ENCODE data around the gene TRAP1.

Gene TRAP1

GRCh38 chr16:3655396-3656159 lies 61.7 kb downstream of the TRAP1 start:
- Histone ChIP-seq H3K4me3 (ENCODE audit: low read depth in 1 of 2, low read length in 2 of 2) (peak overlapping the region in 1 of 2 donors; percentile 56), H3K9me3 (ENCODE audit: control insufficient read depth in 1 of 2, low read length in 2 of 2) (no peaks in the 10 kb centered on the region), H3K36me3 (ENCODE audit: control insufficient read depth in 1 of 2, insufficient read depth in 2 of 2, low read length in 2 of 2) (peaks cover 39 to 75% of the 10 kb centered on the region in 2 donors), H3K4me1 (ENCODE audit: control insufficient read depth in 1 of 2, insufficient read depth in 2 of 2, low read length in 2 of 2) (no peaks in the 10 kb centered on the region), H3K27ac (ENCODE audit: low read length) (peak overlapping the region; percentile 83), H3K27me3 (ENCODE audit: low read depth, low read length) (no peaks in the 10 kb centered on the region)

DNA sequence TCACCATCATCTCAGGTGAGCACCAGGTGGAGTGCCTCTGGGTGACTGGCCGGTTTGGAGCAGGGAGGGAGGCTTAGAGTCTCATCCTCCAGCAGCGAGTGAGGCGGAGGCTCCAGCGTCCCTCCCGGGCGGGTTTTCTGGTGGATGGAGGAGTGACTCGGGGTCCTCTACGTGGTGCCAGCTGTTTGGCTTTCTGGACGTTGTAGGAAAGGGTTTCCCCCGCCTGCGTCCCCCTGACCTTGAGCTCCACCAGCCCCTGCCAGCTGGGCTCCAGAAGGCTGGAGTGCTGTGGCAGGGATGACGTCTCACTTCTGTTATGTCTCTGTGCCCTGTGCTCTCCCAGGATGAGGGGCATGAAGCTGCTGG lies 62.3 kb downstream of the TRAP1 start:
- H3K27ac ChIP-seq (ENCODE audit: low read length), result peak overlapping the region; percentile 83
- peaks cover 33 to 71% of the 10 kb centered on the region in 2 donors for H3K36me3 ChIP-seq (ENCODE audit: control insufficient read depth in 1 of 2, insufficient read depth in 2 of 2, low read length in 2 of 2)

DNA sequence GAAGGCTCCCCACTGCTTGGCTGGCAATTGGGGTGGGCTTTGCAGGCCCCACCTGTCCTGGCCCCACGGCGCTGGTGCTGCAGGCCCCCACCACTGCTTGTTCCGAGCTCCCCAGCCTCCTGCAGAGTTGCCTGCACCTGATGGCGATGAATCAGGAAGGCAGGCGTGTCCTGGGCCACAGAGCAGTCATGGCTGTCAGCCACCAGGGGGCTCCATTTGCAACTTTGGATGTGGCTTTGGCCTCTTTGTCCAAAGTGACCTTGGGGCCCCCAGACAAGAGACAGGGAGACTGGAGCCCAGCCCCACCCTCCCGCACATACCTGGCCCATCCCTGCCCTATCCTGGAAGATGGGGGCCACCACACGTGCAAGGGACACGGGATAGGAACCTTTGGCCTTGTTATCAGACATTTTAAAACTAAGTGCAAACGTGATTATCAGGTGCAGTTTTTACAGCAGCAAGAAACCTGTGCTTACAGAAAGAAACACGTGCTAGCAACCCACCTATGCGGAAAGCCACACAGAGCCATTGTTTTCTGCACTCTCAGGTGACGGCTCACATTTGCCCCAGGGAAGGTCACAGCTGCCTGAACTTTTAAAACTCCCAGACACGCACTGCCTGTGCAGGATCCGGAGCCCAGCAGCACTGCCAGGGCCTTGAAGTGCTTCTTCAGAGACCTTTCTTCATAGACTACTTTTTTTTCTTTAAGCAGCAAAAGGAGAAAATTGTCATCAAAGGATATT lies 62.9 kb downstream of the TRAP1 start, which contains the start of gene DNASE1:
Gene DNASE1, plus strand, starts transcription at position 443 of the 743 bp plus-strand sequence. CDS start 683 bp downstream, outside the sequence.
- H3K27me3 ChIP-seq (ENCODE audit: low read depth, low read length), result no peaks in the 10 kb centered on the region
- peaks cover 30 to 65% of the 10 kb centered on the region in 2 donors for H3K36me3 ChIP-seq (ENCODE audit: control insufficient read depth in 1 of 2, insufficient read depth in 2 of 2, low read length in 2 of 2)
- H3K9me3 ChIP-seq (ENCODE audit: control insufficient read depth in 1 of 2, low read length in 2 of 2), result no peaks in the 10 kb centered on the region
- peak within 1 kb of the TSS; percentile 83 for H3K27ac ChIP-seq (ENCODE audit: low read length)
- H3K4me3 ChIP-seq (ENCODE audit: low read depth in 1 of 2, low read length in 2 of 2), result peak within 1 kb of the TSS in 1 of 2 donors; percentile 56
- H3K4me1 ChIP-seq (ENCODE audit: control insufficient read depth in 1 of 2, insufficient read depth in 2 of 2, low read length in 2 of 2), result no peaks in the 10 kb centered on the region

More for the DNA sequence above, 62.3 kb downstream of the TRAP1 start:
- H3K4me3 ChIP-seq (ENCODE audit: low read depth in 1 of 2, low read length in 2 of 2), result peak overlapping the region in 1 of 2 donors; percentile 56
- H3K27me3 ChIP-seq (ENCODE audit: low read depth, low read length), result no peaks in the 10 kb centered on the region
- H3K9me3 ChIP-seq (ENCODE audit: control insufficient read depth in 1 of 2, low read length in 2 of 2), result no peaks in the 10 kb centered on the region
- no peaks in the 10 kb centered on the region for H3K4me1 ChIP-seq (ENCODE audit: control insufficient read depth in 1 of 2, insufficient read depth in 2 of 2, low read length in 2 of 2)

DNA sequence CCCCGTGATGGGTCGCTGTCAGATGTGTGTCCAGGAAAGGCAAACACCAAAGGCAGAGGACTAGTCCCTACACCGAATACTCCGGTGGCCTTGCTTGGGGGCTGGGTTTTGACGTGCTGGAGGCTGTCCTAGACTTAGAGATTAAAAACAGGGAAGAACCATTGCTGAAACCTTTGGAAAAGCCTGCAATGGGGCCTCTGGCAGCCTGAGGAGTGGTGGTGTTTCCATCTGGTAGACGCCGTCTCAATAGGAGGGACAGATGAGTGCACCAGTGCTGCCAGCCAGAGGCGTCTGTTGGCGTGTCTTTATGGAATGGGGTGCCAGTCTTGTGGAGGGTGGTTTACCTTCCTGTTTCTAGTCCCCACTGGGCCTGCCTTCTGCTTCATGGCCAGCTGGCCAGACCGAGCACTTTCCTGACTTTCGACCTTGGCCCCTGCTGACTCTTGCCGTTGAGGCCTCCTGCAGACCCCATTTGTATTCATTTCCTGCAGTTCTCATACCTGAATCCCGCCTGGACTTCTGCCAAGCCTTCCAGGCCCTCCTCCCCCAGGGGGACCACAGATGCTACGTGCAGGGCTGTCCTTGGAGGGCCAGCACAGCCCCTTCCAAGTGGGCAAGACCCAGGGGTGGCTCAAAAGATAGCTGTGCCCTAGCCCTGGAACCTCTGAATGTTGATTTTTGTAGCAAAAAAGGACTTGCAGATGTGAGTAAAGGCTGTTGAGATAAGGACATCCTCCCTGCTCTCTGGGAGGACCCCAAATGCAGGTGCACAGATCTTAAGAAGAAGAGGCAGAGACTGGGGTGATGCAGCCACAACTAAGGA lies 64.7 kb downstream of the TRAP1 start:
- H3K9me3 ChIP-seq (ENCODE audit: control insufficient read depth in 1 of 2, low read length in 2 of 2), result no peaks in the 10 kb centered on the region
- peaks cover 20 to 47% of the 10 kb centered on the region in 2 donors for H3K36me3 ChIP-seq (ENCODE audit: control insufficient read depth in 1 of 2, insufficient read depth in 2 of 2, low read length in 2 of 2)
- H3K4me1 ChIP-seq (ENCODE audit: control insufficient read depth in 1 of 2, insufficient read depth in 2 of 2, low read length in 2 of 2), result no peaks in the 10 kb centered on the region
- H3K4me3 ChIP-seq (ENCODE audit: low read depth in 1 of 2, low read length in 2 of 2), result no peak overlapping the region
- no peaks in the 10 kb centered on the region for H3K27me3 ChIP-seq (ENCODE audit: low read depth, low read length)
- H3K27ac ChIP-seq (ENCODE audit: low read length), result no peak overlapping the region

DNA sequence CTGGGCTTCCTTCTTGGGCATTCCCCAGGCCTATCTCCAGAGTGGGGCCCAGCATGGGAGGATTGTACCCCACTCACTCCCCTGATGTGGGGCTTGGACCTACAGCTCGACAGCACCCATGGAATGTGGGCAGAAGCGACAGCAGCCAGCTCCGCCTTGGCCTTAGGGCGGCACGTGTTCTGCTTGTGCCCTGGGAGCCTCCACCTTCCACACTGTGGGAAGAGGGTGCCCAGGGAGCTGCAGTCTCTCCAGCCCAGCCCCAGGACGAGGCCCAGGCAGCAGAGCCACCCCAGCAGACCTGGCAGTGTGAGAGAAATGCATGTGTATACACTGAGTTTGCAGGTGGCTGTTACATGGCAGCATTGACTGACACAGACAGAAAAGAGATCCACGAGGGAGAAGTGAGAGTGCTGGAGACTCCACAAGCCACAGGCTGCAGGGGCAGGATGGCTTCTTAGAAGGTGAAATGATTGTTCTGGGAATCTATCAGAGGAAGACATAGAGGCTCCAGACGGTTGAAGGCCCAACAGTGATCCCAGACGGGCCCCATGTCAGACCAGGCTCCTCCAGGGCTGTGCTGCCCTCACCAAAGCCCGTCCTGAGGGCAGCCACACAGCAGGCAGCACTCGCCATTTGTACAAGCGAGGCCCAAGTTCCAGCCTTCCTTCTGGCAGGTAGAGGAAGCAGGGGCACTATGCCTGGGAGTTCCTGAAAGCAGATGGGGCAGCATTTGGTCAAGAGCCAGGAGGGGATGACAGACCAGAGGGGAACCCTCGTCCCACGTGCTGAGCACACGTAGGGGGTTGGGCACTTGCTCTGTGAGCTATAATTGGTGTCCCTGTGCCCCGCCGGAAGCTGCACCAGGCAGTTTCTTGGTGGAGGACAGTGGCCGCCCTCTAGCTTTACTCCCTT lies 65.6 kb downstream of the TRAP1 start:
- Histone ChIP-seq H3K27me3 (ENCODE audit: low read depth, low read length) (no peaks in the 10 kb centered on the region), H3K4me3 (ENCODE audit: low read depth in 1 of 2, low read length in 2 of 2) (no peak overlapping the region), H3K27ac (ENCODE audit: low read length) (no peak overlapping the region), H3K36me3 (ENCODE audit: control insufficient read depth in 1 of 2, insufficient read depth in 2 of 2, low read length in 2 of 2) (peaks cover 12 to 38% of the 10 kb centered on the region in 2 donors), H3K4me1 (ENCODE audit: control insufficient read depth in 1 of 2, insufficient read depth in 2 of 2, low read length in 2 of 2) (no peaks in the 10 kb centered on the region), H3K9me3 (ENCODE audit: control insufficient read depth in 1 of 2, low read length in 2 of 2) (no peaks in the 10 kb centered on the region)

DNA sequence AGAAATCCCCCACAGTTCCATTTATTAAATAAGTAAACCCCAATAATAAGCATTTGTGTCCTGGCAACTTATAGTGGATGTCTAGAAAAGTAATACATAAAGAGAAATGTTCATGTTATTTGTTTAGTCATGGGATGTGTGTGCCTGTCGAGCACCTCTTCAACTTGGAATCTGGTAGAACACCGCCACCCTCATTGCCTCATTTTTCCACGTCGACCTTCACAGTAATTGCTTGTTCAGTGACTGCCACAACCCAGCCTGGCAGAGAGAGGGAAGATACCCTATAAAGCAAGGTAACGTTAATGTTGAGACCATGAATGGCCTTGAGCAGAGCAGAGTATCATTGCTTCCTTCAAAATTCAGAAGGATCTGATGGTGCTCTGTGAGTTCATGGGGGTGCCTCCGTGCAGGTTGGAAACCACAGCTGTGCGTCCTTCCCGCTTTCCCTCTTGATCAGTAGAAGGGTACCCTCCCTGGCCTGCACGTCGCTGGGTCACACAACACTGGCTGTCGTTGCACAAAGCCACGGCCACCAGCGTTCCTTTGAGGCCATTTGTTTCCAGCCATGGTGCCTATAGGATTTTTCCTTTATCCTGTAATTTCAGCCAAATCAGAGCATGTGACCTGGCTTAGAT lies 66.6 kb downstream of the TRAP1 start:
- Histone ChIP-seq H3K4me3 (ENCODE audit: low read depth in 1 of 2, low read length in 2 of 2) (no peak overlapping the region), H3K36me3 (ENCODE audit: control insufficient read depth in 1 of 2, insufficient read depth in 2 of 2, low read length in 2 of 2) (peaks cover 9 to 31% of the 10 kb centered on the region in 2 donors), H3K27me3 (ENCODE audit: low read depth, low read length) (no peaks in the 10 kb centered on the region), H3K4me1 (ENCODE audit: control insufficient read depth in 1 of 2, insufficient read depth in 2 of 2, low read length in 2 of 2) (no peaks in the 10 kb centered on the region), H3K27ac (ENCODE audit: low read length) (no peak overlapping the region), H3K9me3 (ENCODE audit: control insufficient read depth in 1 of 2, low read length in 2 of 2) (no peaks in the 10 kb centered on the region)

- Histone ChIP-seq H3K27me3 (ENCODE audit: low read depth, low read length) (no peaks in the 10 kb centered on the region), H3K9me3 (ENCODE audit: control insufficient read depth in 1 of 2, low read length in 2 of 2) (no peaks in the 10 kb centered on the region), H3K4me1 (ENCODE audit: control insufficient read depth in 1 of 2, insufficient read depth in 2 of 2, low read length in 2 of 2) (peaks cover 0 to 3% of the 10 kb centered on the region in 2 donors), H3K36me3 (ENCODE audit: control insufficient read depth in 1 of 2, insufficient read depth in 2 of 2, low read length in 2 of 2) (peaks cover 4 to 14% of the 10 kb centered on the region in 2 donors), H3K4me3 (ENCODE audit: low read depth in 1 of 2, low read length in 2 of 2) (no peak overlapping the region), H3K27ac (ENCODE audit: low read length) (no peak overlapping the region)
Measured at GRCh38 chr16:3646348-3646920, 70.9 kb downstream of the TRAP1 start.

- H3K9me3 ChIP-seq (ENCODE audit: control insufficient read depth in 1 of 2, low read length in 2 of 2), result no peaks in the 10 kb centered on the region
- H3K36me3 ChIP-seq (ENCODE audit: control insufficient read depth in 1 of 2, insufficient read depth in 2 of 2, low read length in 2 of 2), result peaks cover 1 to 16% of the 10 kb centered on the region in 2 donors
- no peak overlapping the region for H3K4me3 ChIP-seq (ENCODE audit: low read depth in 1 of 2, low read length in 2 of 2)
- H3K4me1 ChIP-seq (ENCODE audit: control insufficient read depth in 1 of 2, insufficient read depth in 2 of 2, low read length in 2 of 2), result peaks cover 0 to 3% of the 10 kb centered on the region in 2 donors
- peak overlapping the region; percentile 52 for H3K27ac ChIP-seq (ENCODE audit: low read length)
- H3K27me3 ChIP-seq (ENCODE audit: low read depth, low read length), result no peaks in the 10 kb centered on the region
Measured at GRCh38 chr16:3645504-3646347, 71.6 kb downstream of the TRAP1 start.

GRCh38 chr16:3645108-3645503 lies 72.2 kb downstream of the TRAP1 start:
- H3K9me3 ChIP-seq (ENCODE audit: control insufficient read depth in 1 of 2, low read length in 2 of 2), result no peaks in the 10 kb centered on the region
- no peak overlapping the region for H3K27ac ChIP-seq (ENCODE audit: low read length)
- H3K4me1 ChIP-seq (ENCODE audit: control insufficient read depth in 1 of 2, insufficient read depth in 2 of 2, low read length in 2 of 2), result peaks cover 0 to 3% of the 10 kb centered on the region in 2 donors
- H3K36me3 ChIP-seq (ENCODE audit: control insufficient read depth in 1 of 2, insufficient read depth in 2 of 2, low read length in 2 of 2), result peaks cover 0 to 18% of the 10 kb centered on the region in 2 donors
- H3K4me3 ChIP-seq (ENCODE audit: low read depth in 1 of 2, low read length in 2 of 2), result no peak overlapping the region
- no peaks in the 10 kb centered on the region for H3K27me3 ChIP-seq (ENCODE audit: low read depth, low read length)
